Posterior vena cava (tissue), 2 donors: ENCODE results near the gene NRXN3. TPM values are rescaled to one million over a fixed set of nuclear protein-coding genes. Genes with fewer than 3 reads are reported as not detected.

Source experiments
- DNase-seq: peaks from one replicate; pipeline ENCODE4 v3.0.0-alpha.2; 2020; ENCODE audit warnings: low spot score
- intact Hi-C, 2 donors: fragments of 100-400 bp; cut with DNase I; formaldehyde crosslinking; loops; one replicate each; pipeline versions ENCODE4 v1.14.1 to v1.14.2; 2022 to 2023
- total RNA-seq, 2 donors: library from RNA; stranded (reverse); fragmentation: NEBNext Ultra II Directional; extraction: Animal tissue kit (Norgen Biotek cat#: 25700); gene quantifications; one replicate each; pipeline ENCODE4 v1.2.1, GENCODE V29; 2021
- donor health status: DM: yes; HTN: yes; CAD: no.
- donor health status: DM: yes; HTN: yes; CAD: no.

NRXN3 gene
- total RNA-seq, 2 donors from 2014 or later = 11.8 to 14.3 TPM

GRCh38 chr14:78721756-78722480 is 551.7 kb downstream of the NRXN3 start:
- DNase-seq = no peak
- intact Hi-C loops = no loop called here

DNA sequence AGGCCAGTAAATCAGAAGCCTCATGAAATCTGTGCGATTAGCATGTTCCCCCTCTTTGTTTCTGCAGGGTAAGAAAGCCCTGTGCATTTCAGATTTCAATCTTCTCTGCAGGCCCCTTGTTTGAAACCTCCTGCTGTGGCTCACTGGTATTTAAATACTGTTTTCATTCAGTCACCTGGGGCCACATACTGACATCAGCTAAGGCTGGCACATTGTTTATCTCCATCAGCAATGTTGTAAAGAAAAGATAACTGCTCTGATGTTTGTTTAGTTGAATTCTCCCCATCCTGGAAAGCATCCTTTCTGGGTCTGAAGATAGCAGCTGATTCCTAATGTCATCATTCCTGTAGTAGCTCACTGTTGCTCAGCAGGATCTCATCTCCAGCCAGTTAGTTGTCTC is 554.9 kb downstream of the NRXN3 start:
- intact Hi-C loops = no loop called here
- no peak for DNase-seq

- intact Hi-C loops = no loop called here
- DNase-seq = no peak
Measured at GRCh38 chr14:78737116-78737515, 566.9 kb downstream of the NRXN3 start.

GRCh38 chr14:78737601-78738000 is 567.4 kb downstream of the NRXN3 start:
- DNase-seq = no peak
- intact Hi-C loops = no loop called here

DNA sequence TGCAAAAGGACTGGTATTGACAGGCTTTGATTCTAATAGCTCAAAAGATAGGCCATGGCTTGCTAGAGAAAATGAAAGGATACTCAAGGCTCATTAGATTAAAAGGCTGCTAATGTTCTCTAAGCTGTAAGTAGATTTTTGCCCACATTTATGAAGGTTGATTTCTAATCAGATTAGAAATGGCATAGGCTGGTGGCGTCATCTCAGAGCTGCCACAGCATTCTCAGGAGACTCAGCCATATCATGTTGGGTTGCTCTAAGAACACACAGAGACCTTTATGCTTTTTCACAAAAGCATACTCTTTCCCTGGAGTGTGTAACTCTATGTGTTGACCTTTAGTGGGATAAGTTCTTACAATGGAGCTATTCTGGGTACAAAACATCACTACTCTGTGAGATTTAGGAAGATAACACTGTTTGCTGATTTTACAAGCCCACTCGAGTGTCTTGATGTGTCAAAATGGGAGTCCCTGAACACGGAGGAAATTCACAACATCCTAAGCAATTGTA is 576.0 kb downstream of the NRXN3 start:
- intact Hi-C loops = no loop called here
- DNase-seq = no peak

- DNase-seq = no peak
- intact Hi-C loops = no loop called here
Measured at GRCh38 chr14:78747813-78748212, 577.6 kb downstream of the NRXN3 start.

GRCh38 chr14:78752518-78753188 is 582.5 kb downstream of the NRXN3 start:
- intact Hi-C loops = no loop called here
- DNase-seq = no peak

DNA sequence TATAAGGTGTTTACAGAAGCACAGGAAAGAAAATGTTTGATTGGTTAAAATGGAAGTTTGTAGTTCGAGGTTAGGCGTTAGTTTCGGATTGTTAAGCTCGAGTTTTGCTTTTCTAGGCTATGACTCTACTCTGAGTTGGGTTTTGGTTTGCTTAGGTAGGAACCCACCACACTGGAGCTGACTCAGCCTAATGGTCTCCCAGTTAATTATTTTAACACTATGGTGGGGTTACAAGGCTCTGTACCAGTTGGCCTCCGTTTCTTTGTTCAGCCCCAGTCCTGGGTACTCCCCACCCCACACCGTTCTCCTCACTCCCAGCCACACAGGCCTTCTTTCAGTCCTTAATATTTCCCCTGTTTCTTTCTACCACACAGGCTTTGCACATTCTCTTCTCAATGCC is 583.9 kb downstream of the NRXN3 start:
- DNase-seq = no peak
- intact Hi-C loops = no loop called here

DNA sequence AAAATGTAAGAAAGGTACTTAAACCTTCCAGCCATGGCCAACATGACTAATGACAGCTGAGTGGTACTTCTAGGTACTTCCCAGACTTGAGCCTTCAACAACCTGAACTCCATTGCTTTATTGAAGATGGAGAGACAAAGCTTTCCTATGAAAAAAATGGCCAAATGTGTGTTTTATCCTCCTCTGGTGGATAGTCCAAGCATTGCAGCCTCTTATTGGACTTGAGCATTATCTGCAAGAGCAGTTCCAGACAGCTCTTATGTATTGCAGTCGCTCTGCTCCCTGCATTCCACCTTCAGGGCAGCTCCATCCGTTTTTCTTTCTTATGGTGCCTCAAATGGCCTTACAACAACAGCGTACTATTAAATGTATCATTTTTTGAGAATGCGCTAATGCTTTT is 588.2 kb downstream of the NRXN3 start:
- DNase-seq = no peak
- intact Hi-C loops = no loop called here

DNA sequence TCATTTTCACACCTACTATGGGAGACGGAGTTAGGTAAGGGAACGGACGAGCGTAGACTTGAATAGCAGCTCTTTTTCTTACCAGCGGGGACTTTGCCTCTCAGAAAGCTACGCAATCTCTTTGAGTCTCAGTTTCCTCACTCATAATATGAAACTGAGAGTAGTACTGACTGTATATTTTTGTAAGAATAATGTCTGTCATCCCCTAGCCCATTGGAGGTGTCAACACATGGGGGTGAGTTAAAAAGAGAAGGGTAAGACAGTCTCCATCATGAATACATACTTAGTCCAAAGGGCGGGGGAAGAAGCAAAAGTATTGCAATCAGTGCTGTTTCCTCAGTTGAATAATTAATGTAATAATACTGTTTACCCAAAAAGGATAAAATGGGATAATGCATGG is 592.2 kb downstream of the NRXN3 start:
- intact Hi-C loops = no loop called here
- no peak for DNase-seq

DNA sequence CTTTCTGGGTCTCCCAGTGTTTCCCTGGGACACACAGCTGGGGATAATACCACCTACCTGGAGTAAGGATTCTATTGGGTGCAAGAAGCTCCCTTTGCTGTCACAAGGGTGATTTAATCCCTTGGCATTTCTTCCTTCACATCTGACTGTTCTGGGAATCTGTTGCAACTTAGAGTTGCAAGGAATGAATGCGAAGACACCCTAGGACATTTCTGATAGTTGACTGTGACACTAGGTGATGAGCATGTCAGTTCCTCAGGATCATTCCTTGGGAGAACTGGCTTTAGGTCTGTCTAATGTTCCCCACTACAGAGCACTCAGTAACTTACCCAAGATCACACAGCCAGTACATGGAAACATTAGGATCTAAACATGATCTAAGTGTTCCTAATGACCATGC is 593.6 kb downstream of the NRXN3 start:
- intact Hi-C loops = no loop called here
- no peak for DNase-seq

DNA sequence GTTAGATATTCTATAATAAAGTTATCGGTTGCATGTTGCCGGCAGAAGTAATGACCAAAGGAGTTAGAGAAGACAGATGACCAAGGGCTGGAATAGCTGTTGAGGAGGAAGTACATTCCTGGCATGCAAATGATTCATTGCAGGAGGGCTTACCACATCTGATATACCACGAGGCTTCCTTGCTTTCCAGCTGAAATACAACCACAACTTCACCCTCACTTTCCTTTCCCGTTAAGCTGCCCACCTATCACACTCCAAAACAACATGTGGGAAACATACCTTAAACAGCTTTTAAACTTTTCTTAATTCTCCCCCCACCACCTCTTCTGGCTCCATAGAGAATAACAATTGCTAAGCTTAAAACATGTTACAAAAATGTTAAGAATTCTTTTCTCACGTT is 594.1 kb downstream of the NRXN3 start:
- DNase-seq = no peak
- intact Hi-C loops = no loop called here

GRCh38 chr14:78764645-78765044 is 594.5 kb downstream of the NRXN3 start:
- intact Hi-C loops = no loop called here

GRCh38 chr14:78767436-78767835 is 597.3 kb downstream of the NRXN3 start:
- no peak for DNase-seq
- intact Hi-C loops = no loop called here

More at GRCh38 chr14:78764645-78765044, 594.5 kb downstream of the NRXN3 start:
- DNase-seq = no peak

DNA sequence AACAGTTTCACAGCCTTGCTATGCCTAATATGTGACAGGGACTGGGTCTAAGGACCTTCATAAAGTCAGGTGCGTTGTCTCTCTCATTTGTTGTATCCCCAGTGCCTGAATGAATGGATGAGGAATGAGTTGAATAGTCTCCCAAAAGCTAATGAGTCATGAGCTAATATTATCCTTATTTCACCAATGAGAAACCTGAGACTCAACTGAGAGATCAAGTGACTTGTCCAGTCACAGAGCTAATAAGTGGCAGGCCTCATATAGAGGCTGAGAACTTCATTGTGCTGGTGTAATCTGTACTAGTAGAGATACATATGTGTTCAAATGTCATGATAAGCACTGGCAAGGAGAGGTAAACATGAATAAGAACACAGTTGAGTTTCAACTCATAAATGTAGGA is 612.4 kb downstream of the NRXN3 start:
- DNase-seq = no peak
- intact Hi-C loops = no loop called here

GRCh38 chr14:78785265-78785664 is 615.1 kb downstream of the NRXN3 start:
- intact Hi-C loops = no loop called here
- DNase-seq = no peak

DNA sequence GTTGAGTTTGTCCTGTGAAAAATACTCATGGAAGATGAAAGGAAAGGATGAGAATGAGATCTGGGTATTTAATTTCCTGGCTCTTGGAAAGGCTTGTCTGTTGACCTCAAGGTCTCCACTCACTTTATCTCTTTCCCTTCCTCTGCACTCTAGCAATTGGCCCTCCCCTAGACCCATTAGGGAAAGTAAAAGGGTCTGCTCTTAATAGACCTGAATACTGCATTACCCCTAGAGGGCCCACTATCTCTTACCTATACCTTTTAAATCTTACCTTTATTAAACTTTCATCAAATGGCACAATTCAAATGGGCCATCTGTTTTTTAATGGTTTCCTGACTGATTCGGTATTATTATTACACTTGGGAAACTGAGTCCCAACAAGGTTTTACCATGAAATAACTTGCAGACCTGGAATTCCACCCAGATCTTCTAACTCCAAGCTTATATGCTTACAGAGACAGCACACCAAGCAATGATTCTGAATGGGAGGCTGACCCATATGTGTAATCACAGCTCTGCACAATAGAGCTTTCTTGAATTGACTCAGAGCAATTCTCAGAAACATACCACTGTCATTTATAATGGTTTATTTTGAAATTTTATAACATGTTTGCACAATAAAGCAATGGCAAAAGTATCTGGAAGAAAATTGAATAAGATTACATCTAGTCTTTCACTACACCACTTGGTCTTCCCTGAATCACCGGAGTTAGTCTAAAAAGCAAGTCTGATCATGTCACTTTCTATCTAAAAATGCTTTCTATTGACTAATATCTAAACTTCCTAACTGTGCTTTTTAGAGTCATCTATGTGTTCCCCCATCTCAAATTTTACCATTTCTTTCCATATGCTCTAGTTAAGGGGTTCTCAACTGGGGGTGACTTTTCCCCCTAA is 618.5 kb downstream of the NRXN3 start:
- intact Hi-C loops = no loop called here
- no peak for DNase-seq

- DNase-seq = no peak
- intact Hi-C loops = no loop called here
Measured at GRCh38 chr14:78790271-78790670, 620.1 kb downstream of the NRXN3 start.

DNA sequence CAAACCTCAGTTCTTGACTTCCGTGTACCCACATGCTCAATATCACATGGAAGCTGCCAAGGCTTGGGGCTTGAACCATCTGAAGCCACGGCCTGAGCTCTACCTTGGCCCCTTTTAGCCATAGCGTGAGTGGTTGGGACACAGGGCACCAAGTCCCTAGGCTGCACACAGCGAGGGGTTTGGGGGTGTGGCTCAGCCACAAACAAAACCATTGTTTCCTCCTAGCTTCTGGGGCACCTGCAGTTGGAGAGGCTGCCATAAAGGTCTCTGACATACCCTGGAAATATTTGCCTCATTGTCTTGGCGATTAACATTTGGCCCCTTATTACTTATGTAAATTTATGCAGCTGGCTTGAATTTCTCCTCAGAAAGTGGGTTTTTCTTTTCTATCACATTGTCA is 628.6 kb downstream of the NRXN3 start:
- DNase-seq = no peak
- intact Hi-C loops = no loop called here

DNA sequence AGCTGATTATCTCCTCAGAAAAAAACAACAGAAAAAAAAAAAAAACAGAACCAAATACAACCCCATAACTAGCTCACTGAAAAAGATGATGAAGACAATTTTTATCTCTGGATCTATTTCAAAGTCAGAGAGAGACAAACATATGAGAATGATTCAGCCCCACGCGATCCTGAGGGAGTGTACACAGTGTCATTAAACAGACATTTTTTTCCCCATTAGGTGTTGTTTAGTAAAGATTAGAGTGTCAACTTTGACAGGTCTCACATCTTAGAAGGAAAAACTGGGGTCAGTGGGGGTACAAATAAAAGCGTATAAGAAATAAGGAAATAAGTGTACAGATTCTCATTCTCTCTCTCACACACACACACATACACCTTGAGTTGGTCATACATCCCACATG is 635.4 kb downstream of the NRXN3 start:
- no peak for DNase-seq
- intact Hi-C loops = no loop called here
